ENCODE data around the gene MARCHF10.
"Not testable (repeated sequence)": the region's sequence is repeated elsewhere in the genome, so short reads cannot be mapped to it uniquely, and the experiment has no call there.

Gene MARCHF10

GRCh38 chr17:62786646-62787045, 21.5 kb downstream of the MARCHF10 start:
- DNase-seq (ENCODE audit: low read depth) = no peak

GRCh38 chr17:62785983-62786382, 22.1 kb downstream of the MARCHF10 start:
- DNase-seq (ENCODE audit: low read depth) = not testable (repeated sequence)

GRCh38 chr17:62782730-62783270, 25.3 kb downstream of the MARCHF10 start:
- no peak for DNase-seq (ENCODE audit: low read depth)

- DNase-seq (ENCODE audit: low read depth) = no peak
Measured at GRCh38 chr17:62781831-62782251, 26.3 kb downstream of the MARCHF10 start.

DNA sequence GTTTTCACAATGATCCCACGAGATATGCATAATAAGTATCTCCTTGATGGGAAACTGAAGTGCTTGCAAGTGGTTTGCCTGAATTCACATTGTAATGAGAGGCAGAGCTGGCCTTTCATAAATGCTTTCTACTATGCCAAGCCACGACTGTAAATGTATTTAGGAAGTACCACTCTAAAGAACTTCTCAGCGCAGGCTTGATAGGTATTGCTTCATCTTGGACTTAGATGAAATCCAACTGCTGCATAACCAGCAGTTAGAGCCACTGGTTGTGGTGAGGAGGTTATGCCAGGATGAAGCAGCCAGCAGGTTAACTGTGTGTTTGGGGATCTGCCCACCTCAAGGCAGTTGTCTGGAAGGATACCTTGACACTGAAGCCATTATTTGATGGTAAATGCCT, 26.8 kb downstream of the MARCHF10 start:
- no peak for DNase-seq (ENCODE audit: low read depth)

DNA sequence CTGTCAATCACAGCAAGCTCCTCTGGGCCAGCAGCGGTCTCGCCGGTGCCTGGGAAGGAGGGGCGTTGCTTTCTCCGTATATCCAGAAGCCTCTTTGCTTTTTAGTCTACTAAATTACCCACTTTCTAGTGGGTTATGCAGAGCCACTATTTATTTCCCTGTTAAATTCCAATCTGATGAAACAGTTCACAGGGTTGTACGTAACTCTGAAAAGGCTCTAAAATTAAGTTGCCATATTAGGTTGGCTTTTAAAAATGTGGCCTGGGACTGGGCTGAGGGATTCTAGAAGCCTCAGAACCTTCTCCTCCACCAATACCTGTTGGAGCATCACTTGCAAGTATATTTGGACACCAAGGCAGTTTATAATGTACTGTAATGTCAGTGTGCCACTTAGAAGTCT, 27.2 kb downstream of the MARCHF10 start:
- DNase-seq (ENCODE audit: low read depth) = no peak

DNA sequence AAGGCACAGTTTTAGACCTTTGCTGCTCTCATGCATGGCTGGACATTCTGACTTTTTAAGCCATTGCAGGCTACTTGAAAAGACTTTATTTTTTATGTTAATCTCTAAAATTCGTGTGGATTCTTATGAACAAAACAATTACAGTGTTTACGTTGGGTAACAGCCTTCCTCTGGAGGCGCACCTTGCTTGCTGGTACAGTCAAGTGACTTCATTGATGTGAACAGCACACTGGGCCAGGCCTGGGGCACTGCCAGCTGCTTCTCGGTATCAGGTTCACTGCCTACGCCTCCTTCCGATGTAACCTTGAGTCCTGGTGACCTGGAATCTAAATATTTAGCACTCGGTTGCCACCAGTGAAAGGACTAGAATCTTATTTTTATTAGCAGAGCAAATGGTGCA, 27.8 kb downstream of the MARCHF10 start:
- DNase-seq (ENCODE audit: low read depth) = no peak

DNA sequence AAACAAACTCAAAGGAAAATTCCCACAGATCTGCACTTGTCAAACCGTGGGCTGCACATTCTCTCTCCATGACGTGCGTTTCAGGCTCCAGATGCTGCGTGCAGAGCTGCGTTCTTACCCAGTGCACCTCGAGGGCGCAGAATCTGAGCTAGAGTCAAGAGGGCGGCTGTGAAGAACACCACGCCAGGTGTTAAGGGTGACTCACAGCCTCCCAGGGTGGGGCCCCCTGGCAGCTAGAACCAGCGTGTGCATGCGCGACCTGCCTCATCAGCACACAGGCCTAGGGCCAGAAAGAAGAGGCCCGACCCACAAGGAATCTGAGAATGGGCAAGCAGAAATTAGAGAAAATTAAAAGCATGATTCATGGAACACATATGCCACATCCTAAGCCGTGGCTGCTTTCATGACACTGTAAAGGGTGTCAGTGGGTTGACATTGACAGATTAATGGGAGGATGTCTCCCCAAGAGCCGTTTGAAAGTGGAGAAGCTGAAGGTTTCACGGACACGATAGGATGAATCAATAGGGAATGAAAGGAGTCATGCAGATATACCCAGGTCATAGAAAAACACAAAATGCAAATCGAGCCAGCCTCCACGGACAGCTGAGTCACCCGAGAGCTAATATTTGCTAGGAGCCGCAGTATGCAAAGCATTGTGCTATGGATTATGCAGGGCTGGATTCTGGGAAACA, 29.0 kb downstream of the MARCHF10 start:
- DNase-seq (ENCODE audit: low read depth) = no peak

DNA sequence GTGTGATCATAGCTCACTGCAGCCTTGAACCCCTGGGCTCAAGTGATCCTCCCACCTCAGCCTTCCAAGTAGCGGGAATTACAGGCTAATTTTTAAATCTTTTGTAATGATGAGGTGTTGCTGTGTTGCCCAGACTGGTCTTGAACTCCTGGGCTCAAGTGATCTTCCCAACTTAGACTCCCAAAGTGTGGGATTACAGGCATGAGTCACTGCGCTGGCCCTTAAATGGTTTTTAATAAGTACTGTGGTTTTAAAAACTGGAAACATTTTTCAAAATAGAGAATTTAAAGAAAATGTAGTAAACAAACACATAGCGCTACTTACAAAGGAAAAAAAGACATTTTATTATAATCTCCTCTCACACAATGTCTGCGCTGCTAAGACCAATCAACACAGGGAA, 32.2 kb downstream of the MARCHF10 start:
- no peak for DNase-seq (ENCODE audit: low read depth)

- no peak for DNase-seq (ENCODE audit: low read depth)
Measured at GRCh38 chr17:62774338-62774737, 33.8 kb downstream of the MARCHF10 start.

DNA sequence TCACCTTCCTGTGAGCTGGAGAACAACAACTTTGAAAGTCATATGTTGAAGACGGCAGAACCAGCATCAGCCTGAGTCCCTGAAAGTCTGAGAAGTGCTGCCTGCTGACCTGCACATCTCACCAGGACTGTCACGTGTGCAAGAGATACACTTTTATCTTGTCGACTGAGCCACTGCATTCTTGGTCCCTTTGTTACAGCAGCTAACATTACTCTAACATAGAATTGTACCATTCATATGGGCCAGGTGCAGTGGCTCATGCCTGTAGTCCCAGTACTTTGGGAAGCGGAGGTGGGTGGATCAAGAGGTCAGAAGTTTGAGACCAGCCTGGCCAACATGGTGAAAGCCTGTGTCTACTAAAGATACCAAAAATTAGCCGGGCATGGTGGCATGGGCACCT, 40.1 kb downstream of the MARCHF10 start:
- DNase-seq (ENCODE audit: low read depth) = no peak

- no peak for DNase-seq (ENCODE audit: low read depth)
Measured at GRCh38 chr17:62765351-62765750, 42.8 kb downstream of the MARCHF10 start.

DNA sequence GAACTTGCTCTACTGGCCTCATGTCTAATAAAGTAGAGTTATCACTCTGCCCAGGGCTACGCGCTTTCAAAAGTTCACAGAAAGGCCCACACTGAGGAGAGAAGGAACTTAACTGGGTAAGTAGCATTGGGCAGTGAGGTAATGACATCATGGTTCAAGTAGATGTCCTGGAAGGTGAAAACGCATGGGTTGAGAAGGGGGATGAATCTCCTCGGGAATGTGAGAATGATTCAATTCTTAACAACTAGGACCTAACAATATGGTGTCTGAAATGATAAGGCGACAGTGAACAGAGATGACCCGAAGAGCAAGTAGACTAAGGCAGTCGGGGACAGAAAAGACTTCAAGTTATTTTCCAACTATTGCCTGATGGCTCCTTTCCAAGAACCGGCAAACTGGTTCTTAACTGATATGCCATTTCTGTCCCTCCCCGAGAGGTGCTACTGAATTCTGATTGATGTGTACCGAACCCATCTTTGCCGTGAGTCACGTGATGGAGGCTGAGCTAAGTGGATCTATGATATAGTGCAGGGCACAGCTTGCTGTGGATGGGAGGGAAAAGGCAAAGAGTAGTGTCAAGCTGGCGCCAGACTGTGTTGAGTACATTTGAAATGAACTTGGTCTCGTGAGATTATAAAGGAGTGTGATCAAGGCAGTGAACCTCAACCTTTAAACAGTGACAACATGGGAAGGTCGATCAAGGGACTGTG, 44.1 kb downstream of the MARCHF10 start:
- DNase-seq (ENCODE audit: low read depth) = no peak

GRCh38 chr17:62761884-62762283, 46.2 kb downstream of the MARCHF10 start:
- DNase-seq (ENCODE audit: low read depth) = no peak

DNA sequence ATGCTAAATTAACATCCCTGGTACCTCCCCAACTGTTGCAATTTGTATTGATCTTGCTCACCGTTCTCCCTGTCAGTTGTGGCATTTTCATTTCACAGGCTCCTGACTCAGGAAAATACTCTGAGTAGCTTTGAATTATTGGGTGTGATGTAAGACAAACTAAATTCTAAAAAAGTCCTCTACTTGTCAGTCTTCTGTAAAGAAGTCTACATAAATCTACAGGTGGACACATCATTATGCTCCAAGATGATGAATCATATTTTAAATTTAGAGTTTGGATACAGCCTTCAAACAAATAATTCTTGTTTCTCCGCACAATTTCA, 47.2 kb downstream of the MARCHF10 start:
- no peak for DNase-seq (ENCODE audit: low read depth)

- DNase-seq (ENCODE audit: low read depth) = no peak
Measured at GRCh38 chr17:62760059-62760944, 47.8 kb downstream of the MARCHF10 start.

DNA sequence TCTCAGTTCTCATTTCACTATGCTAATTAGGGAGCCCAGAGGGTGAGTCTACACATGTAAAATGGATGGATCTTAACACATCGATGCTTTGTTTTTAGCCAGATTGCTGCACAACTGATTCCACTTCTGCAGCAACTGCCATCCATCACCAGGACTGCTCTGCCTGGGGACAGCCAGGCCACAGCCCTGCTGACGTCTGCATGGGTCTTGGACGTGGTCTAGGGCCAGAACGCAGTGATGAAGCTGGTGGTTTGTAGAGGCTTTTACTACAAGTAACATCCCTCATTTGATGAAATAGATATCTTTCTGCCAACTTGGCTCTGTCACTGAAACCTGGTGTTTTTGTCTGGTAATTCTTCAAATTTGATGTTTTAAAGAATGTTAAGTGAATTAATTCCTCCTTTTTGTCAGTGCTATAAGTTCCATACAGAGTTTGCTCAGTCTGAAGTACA, 50.6 kb downstream of the MARCHF10 start:
- no peak for DNase-seq (ENCODE audit: low read depth)

- no peak for DNase-seq (ENCODE audit: low read depth)
Measured at GRCh38 chr17:62756198-62756597, 51.9 kb downstream of the MARCHF10 start.

GRCh38 chr17:62755141-62755851, 52.8 kb downstream of the MARCHF10 start:
- DNase-seq (ENCODE audit: low read depth) = no peak

DNA sequence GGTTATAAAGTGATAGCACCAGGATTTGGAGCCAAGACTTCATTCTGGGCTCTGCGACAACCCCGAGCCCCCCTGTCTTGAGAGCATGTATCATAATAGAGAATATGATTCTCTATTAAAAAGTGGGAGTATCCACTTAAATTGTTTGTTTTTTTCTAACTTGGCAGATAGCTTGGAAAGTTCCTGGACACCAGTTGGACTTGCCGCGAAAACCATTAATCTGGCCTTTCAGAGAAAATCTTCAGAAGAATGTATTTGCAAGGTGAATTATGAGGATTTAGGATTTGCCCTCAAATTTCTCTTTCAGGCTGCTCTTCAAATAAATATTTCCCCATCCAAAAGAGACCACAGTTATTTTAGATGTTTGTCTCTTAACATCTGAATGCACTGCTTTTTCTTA, 53.5 kb downstream of the MARCHF10 start:
- no peak for DNase-seq (ENCODE audit: low read depth)

GRCh38 chr17:62753562-62753961, 54.6 kb downstream of the MARCHF10 start:
- DNase-seq (ENCODE audit: low read depth) = no peak

Data from activated T-cell treated with anti-CD3 and anti-CD28 coated beads for 1 hour (primary cell).